Measurements from ENCODE around the gene AUNIP.

Gene AUNIP

GRCh38 chr1:25797939-25798338, 61.3 kb downstream of the AUNIP start:
- no peak for DNase-seq (ENCODE audit: insufficient read length, low spot score)
- no peak for FAIRE-seq

- FAIRE-seq (peak; percentile 80), DNase-seq (ENCODE audit: insufficient read length, low spot score) (no peak)
These were observed 62.3 kb downstream of the AUNIP start for GRCh38 chr1:25796811-25797458.

- FAIRE-seq (no peak), DNase-seq (ENCODE audit: insufficient read length, low spot score) (no peak)
These were observed 63.1 kb downstream of the AUNIP start for GRCh38 chr1:25795946-25796810.

GRCh38 chr1:25795211-25795610, 64.0 kb downstream of the AUNIP start:
- no peak for DNase-seq (ENCODE audit: insufficient read length, low spot score)
- no peak for FAIRE-seq

GRCh38 chr1:25794325-25794724, 64.9 kb downstream of the AUNIP start:
- DNase-seq (ENCODE audit: insufficient read length, low spot score) (no peak), FAIRE-seq (no peak)

GRCh38 chr1:25793585-25794170, 65.6 kb downstream of the AUNIP start:
- FAIRE-seq (no peak), DNase-seq (ENCODE audit: insufficient read length, low spot score) (no peak)

GRCh38 chr1:25792115-25792514, 67.1 kb downstream of the AUNIP start:
- FAIRE-seq (no peak), DNase-seq (ENCODE audit: insufficient read length, low spot score) (no peak)

- DNase-seq (ENCODE audit: insufficient read length, low spot score) = no peak
These were observed 68.8 kb downstream of the AUNIP start for GRCh38 chr1:25790472-25790871.

GRCh38 chr1:25787760-25788166, 71.5 kb downstream of the AUNIP start:
- DNase-seq (ENCODE audit: insufficient read length, low spot score) (no peak), FAIRE-seq (no peak)

More at GRCh38 chr1:25790472-25790871, 68.8 kb downstream of the AUNIP start:
- FAIRE-seq = no peak

- FAIRE-seq (no peak), DNase-seq (ENCODE audit: insufficient read length, low spot score) (no peak)
These were observed 72.1 kb downstream of the AUNIP start for GRCh38 chr1:25786887-25787759.

GRCh38 chr1:25785333-25786067, 73.8 kb downstream of the AUNIP start:
- FAIRE-seq (no peak), DNase-seq (ENCODE audit: insufficient read length, low spot score) (no peak)

- DNase-seq (ENCODE audit: insufficient read length, low spot score) (no peak), FAIRE-seq (no peak)
These were observed 74.6 kb downstream of the AUNIP start for GRCh38 chr1:25784575-25785051.
